CD4-positive, alpha-beta T cell treated with Interleukin-2 at 100 ng/mL for 4 hours (primary cell): Measurements from ENCODE around the gene CTNNA2.
A peak's percentile ranks its signal among the peaks of the same experiment; 100 is the strongest.

Experiments
- DNase-seq: peaks from one replicate; pipeline ENCODE4 v3.0.0-alpha.2; 2020; ENCODE audit warnings: low spot score

CTNNA2 gene

DNA sequence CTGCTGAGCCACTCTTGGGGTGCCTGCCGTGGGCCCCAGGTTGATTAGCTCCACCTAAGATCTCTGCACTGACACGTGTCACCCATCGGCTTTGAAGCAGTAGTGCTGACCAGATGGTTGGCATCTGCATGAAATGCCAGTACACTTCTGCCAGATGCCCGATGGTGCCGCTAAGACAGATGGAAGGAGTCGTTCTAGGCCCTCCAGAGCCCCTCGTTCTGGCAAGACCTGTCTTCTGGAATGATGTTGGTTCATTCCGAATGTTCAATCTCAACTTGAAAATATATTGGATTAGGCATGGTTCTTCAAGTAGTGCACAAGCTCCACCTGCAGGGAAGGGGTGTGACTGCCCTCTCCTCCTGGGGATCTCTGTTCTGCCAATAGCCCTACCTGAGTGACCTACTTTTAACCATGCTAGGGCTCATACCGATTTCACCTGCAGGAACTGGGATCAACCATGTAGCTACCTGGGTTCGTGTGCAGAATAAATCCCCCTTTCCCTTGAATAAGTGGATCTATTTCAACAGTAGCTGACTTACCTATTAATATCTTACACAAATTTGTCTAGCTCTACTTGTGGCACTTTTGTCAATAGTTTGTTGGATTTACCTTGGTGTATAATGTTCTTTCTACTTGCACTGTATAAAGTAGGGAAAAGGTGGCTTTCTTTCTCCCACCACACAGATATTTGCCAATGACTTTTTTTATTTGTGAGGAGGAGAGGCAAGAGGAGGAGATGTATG lies 342.6 kb downstream of the CTNNA2 start:
- DNase-seq, result no peak

DNA sequence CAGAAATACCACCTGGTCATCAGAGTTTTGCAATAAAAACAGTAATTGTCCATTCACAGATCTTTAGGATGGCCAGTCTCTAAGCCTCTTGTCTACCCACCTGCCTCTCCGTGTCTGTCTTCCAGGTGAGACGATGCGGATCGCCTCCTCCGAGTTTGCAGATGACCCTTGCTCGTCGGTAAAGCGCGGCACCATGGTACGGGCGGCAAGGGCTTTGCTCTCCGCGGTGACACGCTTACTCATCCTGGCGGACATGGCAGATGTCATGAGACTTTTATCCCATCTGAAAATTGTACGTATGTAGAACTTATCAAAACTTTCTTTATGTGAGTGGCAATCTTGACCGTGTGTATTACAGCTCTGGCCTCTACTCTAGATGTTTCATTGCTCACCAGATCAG lies 345.0 kb downstream of the CTNNA2 start:
- no peak for DNase-seq

DNA sequence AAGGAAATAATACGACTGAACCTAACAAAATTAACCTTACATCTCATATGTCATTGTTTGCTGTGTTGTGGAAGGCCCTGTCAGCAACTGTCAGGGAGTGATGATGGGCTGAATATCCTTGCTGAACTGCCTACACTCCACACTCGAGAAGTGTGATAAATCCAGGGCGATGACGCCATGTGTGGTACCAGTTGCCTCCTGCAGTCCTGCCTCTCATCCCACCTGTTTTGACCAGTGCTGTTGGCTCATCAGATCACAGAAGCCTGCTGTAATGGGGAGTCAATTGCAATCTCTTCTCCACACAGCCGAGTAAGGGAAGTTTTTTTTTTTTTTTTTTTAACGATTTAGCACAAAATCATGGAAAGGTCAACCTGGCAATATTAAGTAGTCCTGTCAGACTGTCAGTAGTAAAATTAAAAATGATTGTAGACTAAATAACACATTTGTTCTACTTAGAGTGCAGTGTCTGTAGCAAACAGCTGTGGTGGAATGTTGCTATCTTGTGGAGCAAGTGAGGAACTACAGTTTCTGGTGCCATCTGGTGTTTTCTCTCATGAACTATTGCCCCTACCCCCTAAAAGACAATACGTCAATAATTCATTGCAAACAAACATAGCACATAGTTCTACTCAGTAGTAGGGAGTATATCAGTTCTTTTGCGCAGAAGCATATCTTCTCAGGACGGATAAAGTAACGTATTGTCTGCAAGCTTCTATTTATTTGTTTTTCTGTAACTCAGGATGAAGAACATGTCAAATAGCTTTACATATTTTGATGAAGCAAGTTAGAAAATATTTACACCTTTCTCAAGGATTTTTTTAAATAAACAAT lies 347.6 kb downstream of the CTNNA2 start:
- DNase-seq, result no peak

DNA sequence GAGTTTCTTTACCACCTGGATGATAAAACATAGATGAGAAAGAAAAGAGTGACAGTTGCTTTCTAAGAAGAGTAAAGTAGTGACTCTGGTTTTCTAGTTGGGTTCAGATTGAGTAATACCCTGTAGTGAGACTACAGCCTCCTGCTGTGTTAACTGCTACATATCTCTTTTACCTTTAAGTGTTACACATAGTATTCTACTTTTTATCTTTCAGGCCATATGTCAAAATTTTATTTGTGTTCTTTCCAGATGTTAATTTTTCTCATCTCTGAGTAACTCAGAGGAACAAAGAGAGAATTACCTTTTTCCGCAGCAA lies 348.2 kb downstream of the CTNNA2 start:
- DNase-seq, result no peak

DNA sequence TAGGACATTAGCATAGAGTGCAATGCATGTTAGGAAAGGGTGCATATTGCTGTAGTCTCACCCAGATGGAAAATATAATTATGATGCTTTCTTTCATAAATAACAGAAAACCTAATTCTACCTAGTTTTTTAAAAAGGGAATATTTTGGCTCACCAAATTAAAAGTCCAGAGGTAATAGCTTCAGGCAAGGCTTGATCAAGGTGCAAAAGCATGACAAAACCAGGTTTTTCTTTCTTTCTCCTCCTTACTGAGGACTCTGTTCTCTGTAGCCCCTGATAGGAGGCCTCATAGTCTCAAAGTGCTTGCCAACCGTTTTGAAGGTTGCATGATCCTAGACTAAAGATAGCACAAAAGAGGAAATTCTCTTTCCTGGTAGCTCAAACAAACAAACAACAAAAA lies 349.9 kb downstream of the CTNNA2 start:
- DNase-seq, result no peak

DNA sequence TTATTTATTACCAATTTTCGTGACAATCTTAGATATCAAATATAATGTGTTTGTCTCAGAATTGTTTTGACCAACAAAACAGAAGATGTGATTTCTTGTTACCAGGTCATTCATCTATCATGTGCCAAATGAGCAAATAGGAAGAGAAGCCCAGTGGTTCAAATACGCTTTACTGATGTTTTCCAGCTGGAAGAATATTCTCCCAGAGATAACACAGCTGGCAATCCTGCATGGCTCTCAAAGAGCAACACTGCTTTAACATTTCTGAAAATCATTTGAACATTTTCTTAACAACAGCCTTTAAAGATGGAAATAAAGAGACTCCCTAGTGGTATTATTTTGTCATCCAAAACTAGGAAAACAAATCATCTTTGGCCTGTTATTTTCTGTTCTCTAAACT lies 359.8 kb downstream of the CTNNA2 start:
- no peak for DNase-seq

DNA sequence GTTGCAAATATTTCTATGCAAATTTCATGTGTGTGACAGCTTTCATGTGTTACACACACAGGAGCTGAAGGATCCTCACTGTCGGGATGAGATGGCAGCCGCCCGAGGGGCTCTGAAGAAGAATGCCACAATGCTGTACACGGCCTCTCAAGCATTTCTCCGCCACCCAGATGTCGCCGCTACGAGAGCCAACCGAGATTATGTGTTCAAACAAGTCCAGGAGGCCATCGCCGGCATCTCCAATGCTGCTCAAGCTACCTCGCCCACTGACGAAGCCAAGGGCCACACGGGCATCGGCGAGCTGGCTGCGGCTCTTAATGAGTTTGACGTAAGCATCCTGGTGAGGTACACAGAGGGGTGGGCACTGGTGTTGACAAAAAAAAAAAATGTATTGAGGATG lies 361.2 kb downstream of the CTNNA2 start:
- DNase-seq, result no peak

DNA sequence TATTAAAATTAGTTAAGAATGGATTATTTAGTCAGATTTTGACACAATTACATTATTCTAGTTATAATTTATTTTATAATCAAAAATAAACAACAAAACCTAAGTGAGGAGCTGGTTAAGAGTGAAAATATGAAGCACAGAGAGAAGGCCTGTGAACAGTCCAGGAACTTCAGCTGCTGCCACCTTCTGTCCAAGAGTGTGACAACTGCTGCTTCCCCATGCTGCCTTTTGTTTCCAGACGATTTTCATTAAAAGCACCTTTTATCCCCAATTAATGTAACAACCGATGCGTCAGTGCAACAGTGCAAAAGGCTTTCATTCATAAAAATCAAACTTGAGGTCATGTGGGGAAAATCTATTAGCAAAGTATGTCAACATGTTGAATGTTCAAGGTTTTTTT lies 363.6 kb downstream of the CTNNA2 start:
- DNase-seq, result no peak

DNA sequence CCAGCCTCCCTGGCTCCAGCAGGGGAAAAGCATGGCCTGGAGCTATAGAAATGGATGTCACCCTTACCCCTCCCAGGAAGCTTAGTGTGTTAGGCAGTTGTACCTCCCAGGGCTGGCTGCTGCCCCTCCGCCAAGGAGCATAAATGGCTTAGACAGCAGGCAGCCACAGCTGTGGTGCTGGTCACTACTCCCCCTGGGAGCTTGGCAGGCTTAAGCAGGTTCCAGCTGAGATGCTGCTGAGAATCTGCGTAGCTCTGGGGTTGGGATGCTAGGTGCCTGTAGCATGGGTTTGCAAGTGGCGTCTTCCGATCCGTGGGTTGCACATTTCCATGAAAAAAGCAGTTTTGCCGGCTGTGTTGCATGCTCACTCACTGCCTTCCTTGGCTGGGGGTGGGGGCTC lies 369.7 kb downstream of the CTNNA2 start:
- no peak for DNase-seq

DNA sequence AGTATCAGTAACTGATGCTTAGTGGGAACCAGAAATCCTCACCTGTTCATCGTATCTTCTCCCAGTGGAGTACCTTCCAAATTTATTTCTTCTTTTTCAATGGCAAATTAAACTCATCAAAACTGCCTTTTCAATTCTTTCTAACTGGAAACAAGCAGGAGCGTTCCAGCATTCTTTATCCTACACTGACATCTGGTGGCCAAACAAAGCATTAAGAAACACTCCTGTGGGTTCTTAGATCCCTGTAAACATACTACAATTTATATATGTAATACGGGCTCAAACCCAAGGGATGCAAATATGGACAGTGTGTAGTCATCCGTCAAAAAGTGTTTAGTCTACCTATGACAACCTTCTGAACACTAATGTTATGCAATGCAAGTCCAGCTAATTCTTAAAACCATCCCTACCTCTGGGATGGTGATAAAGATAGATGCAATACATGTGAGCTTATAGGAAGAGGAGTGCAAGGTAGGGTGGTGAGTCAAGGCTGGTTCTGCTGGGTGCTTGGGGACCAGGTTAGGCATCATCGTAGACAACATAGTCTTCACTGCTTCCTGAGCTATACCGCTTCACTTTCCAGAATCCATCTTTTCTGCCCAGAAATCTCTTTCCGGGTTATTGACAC lies 375.0 kb downstream of the CTNNA2 start:
- DNase-seq, result peak; percentile 17

DNA sequence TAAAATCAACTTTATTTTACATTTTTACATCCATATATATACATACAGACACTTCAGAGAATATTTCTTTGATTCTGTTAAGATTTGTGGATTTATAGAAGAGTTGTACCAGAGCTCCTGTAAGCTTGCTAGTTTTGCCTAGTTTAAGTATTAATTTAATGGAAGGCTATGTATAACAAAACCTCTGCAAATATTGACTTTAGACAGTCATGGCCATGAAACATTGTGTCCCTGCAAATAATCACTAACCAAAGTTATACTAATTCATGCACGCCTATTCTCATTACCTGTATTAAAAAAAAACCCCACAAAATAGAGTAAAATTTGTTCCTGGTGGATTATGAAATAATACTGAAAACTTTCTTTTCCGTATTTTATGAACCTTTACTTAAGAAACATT lies 379.3 kb downstream of the CTNNA2 start:
- no peak for DNase-seq

DNA sequence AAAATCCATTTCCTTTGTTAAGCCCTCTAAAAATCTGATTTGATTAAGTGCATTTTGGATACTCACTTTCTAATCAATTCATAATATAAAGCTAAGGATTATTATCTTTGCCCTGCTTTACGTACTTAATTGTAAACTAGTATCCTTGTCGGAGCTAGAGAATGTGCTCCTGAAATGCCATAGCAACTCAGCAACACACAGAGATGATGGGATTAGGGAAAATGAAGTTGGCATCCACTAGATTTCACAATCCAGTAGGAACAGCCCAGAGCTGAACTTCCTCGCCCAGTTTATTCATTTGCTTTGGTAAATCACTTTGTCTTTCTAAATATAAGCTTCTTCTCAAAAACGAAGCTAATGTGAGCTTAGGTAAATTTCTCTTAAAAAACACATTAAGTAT lies 386.3 kb downstream of the CTNNA2 start:
- DNase-seq, result no peak

DNA sequence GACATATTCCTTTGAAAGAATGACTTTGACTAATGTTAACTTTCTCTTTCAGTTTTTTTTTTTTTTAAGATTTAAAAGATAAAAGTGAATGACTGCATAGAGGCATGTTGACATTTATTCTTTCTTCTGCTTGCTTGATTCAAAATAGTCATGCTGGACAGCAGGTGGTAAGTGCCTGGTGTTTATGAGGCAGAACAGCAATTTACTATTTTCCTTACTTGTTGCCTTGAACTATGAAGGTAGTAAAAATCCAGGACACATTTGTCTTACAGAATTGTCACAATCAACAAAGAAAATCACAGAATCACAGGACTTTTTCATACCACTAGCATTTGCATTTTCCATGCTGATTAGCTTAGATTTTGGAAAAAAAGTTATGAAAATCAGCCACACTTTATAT lies 388.3 kb downstream of the CTNNA2 start:
- DNase-seq, result no peak

DNA sequence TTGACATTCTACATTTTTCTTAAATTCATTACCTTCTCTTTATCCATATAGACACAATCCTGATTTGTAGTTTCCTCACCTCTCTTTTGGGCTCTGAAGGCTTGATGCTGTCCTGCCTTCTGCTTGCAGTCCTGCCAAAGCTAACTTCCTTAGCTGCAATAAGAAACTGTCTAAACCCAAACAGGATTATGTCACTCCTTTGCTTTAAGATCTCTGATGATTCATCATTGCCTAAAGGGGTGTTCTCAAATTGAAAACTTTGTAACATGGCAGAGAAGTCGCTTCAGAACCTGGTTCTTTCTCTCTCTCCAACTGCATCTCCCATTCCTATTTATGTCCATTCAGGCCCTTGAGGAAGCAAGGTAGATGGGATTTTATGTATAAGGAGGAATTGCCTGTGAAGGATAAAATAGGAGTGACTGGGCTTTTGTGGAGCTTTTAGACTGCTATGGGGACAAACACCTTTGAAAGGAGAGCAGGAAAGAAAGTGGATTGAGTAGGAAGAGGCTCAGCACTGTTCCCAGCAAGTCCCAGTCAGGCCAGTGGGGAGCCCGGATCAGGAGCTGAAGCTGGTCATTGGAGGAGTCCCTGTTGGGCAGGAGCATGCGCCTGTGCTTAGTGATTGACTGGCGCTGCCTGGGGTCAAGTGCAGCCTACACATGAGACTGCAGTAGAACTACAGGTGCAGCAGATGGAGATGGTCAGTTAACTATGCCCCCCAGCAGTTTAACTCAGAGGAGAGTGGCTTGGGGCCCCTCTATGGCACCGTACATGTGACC lies 390.6 kb downstream of the CTNNA2 start:
- DNase-seq, result no peak

DNA sequence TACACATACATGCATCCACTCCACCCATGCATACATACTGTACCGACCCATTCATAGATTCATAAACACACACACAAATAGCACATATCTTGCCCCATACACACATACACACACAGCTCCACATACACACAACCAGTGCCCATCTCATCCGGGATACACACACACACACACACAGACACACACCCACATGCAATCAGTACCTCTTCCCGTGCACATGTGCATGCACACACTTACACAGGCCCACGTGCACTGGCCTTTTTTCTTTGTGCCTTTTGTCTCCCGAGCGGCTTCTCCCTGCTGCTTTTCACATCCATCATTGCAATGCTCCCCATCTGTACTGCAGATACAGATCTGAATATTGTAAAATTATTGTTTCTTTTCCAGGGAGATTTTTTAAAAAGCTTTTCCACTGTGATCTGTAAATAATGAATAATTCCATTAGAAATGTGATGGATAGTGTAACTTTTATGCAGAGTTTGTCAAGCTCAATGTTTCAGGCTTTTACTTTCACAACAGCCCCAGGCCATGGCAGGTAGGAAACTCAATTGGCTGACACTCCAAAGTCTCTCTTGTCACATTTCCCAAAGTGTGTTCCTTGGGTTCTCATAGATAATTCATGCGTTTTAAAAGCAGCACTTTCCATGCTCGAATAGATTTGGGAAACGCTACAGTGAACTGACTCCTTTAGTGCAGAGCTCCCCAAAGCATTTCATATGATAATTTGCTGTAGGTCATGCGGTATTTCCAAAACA lies 393.5 kb downstream of the CTNNA2 start:
- DNase-seq, result no peak

DNA sequence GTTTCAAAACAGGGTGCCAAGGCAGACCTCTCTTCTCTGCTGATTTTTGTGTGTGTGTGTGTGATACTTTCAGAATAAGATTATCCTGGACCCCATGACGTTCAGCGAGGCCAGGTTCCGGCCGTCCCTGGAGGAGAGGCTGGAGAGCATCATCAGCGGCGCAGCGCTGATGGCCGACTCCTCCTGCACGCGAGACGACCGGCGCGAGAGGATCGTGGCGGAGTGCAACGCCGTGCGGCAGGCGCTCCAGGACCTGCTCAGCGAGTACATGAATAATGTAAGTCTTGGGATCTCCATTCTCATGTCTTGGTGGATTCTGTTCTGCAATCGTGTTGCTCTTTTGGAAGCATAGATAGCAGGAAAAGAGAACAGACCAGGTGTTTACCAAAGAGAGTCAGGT lies 396.7 kb downstream of the CTNNA2 start:
- no peak for DNase-seq

DNA sequence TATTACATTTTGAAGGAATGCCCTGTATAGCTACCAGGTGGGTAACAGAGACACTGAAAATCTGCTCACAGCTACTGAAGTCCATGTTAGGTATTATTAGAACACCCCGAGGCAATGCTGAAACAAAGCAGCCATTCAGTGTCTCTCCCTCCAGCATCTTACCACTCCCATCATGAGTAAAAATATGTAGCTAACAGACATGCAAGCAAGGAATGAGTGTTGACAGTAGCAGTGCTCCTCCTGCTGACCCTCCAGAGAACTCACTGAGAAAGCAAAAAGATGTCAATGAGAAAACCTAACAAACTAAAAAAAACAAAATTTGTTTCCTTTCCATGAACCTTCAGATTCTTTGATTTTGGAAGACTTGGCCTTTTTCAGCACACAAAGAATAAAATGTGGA lies 397.8 kb downstream of the CTNNA2 start:
- DNase-seq, result no peak

DNA sequence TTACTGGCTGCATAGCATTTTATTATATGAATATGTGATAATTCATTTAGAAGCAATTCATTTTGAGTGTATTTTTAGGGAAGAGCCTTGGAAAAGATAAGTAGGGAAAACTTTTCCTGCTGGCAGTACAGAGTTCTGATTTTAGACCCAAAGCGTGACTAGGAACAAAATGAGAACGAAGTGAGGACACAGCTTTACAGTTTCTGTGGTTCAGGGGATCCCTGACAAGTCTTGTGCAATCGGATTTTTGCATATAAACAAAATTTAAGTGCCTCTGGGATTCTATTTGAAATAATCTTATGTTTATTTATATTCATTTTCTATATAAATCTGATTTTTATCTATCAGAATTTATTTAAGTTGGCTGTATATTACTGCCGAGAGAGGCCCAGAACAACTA lies 402.6 kb downstream of the CTNNA2 start:
- no peak for DNase-seq

DNA sequence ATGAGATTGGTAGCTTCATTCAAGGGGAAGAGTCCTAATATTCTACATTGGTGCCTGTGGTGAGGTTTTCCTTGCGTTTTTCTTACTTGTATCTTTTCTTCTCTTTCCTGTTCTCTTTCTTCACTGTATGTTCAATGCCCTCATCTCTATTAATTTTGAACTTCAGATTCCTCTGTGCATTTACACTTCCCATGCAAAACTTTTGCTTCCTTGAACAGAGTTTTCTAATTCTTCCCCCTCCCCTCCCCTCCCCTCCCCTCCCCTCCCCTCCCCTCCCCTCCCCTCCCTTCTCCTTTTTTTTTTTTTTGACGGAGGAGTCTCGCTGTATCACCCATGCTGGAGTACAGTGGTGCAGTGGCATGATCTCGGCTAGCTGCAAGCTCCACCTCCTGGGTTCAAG lies 403.4 kb downstream of the CTNNA2 start:
- DNase-seq, result no peak

DNA sequence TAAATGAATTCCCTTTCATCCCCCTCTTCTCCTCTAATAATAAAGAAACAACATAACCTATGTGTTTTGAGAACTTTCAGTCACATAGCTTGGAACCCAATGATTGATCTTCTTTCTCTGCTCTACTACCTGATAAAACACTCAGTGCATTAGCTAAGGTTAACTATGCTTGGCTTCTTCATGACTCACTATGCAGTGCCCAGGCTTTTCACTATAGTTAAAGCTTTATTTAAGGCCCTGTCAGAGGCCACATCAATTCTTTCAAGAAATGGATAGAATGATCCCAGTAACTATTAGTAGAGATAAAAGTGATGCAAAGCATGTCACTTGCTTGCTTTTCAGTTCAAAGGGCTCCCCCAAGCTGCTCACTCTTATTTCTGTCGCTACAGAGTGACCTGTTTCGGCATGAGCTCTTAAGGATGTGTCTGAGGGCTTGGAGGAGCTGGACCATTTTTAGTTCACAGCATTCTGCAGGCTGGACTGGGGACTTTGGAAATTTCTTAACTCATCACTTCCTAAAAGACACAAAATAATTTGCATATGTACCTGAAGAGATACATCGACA lies 407.7 kb downstream of the CTNNA2 start:
- DNase-seq, result no peak

DNA sequence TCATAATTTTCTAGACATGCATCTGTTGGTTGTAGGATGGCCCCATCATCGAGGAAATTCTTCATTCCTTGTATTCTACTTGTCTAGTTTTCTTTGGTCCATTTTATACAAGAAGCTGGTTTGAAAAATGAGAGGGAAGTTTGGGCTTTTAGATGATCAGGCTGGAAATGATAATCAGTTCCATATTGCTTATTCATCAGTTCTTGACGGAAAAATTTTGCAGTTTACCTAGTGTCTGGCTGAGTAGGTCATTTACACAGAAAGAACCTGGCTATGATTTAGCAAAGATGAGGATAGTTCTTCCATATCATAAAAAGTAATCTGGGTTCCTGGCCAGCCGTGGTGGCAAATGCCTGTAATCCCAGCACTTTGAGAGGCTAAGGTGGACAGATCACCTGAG lies 416.8 kb downstream of the CTNNA2 start:
- no peak for DNase-seq
